ENCODE measurements around the gene SORCS2.

DNA sequence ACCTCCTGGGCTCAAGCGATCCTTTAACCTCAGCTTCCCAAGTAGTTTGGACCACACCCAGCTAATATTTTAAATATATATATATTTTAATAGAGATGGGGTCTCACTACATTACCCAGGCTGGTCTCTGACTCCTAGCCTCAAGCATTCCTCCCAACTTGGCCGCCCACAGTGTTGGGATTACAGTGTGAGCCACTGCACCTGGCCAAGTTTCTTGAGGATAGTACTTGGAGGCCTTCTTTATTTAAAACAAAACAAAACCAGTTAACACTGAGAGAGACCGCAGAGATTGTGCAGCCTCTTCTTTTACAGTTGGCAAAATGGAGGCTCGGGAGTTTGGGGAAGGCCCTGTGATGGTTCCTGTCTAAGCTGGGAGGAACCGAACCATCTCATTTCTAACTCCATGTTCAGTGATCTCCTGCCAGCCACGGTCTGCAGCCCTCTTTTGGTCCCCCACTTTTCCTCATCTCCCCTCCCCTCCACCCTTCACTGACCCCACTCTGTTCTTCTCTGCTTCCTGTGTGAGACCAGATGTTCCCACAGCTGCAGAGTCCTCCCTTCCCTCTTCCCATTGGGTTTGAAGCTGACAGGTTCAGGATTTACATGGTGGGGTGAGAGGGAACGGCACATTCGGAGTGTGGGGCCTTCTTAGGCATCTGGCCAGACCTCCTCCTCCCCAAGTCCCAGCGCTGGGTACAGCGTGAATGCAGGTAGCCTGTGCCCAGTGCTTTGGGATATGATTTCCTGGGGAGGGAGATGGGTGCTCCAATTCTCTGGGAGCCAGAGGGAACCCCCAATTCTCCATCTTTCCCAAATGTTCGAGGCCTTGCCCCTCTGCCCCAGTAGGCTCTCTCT, 1.4 kb upstream of the SORCS2 start:
- TF ChIP-seq POLR2AphosphoS5 (IDR thresholded peaks at IDR 0.05; ENCODE audit: borderline replicate concordance, low read depth, low read length) (no peak), EZH2 (IDR thresholded peaks at IDR 0.05) (no peak)

Data from SK-N-MC (cell line).